B cell (primary cell): ENCODE data around the gene FAHD1. TPM values are rescaled to one million over a fixed set of nuclear protein-coding genes. Genes with fewer than 3 reads are reported as not detected.

Experiments
- ATAC-seq: fragments of 200-7000 bp; cut with Tn5 transposase; one replicate; pipeline ENCODE4 v1.10.0; 2021; ENCODE audit warnings: low read depth, mild to moderate bottlenecking, moderate number of reproducible peaks, moderate library complexity
- CTCF ChIA-PET: fragments of 350-600 bp; sonication (Branson Sonifier 250); formaldehyde crosslinking; loops from one replicate; lab custom pipeline; 2021; ENCODE audit warnings: antibody characterized with exemption, inconsistent platforms; lab: Charles Lee
- POLR2A ChIA-PET: fragments of 350-600 bp; sonication (Branson Sonifier 250); formaldehyde crosslinking; loops from one replicate; lab custom pipeline; 2021; ENCODE audit warnings: antibody characterized with exemption; lab: Charles Lee
- DNase-seq: peaks from one replicate; pipeline ENCODE4 v3.0.0; 2013
- H2AFZ ChIP-seq: 2 replicates; pipeline ENCODE4 v1.6.1; 2012; ENCODE audit warnings: mild to moderate bottlenecking, low read depth, low read length; ENCODE audit not compliant: insufficient read depth, poor library complexity, severe bottlenecking
- H3K27ac ChIP-seq, 2 donors: 1 replicate in 1 of 2; 2 replicates in 1 of 2; pipeline ENCODE4 v1.5.1; 2012 to 2013; ENCODE audit warnings: low read length in 2 of 2, mild to moderate bottlenecking in 2 of 2, moderate library complexity in 1 of 2
- H3K27me3 ChIP-seq, 4 experiments: fragments of 200-600 bp in 1 of 4; sonication (generic) in 1 of 4; replicated peaks in 1 of 4; 1 replicate in 2 of 4; 2 replicates in 2 of 4; pipeline versions ENCODE4 v1.6.1 to v1.7.0; 2013 to 2016; ENCODE audit warnings: low read length in 3 of 4, mild to moderate bottlenecking in 2 of 4, mixed read lengths in 1 of 4, moderate library complexity in 1 of 4; ENCODE audit not compliant: insufficient read depth in 4 of 4, control insufficient read depth in 3 of 4; ENCODE audit errors: control extremely low read depth in 1 of 4
- H3K36me3 ChIP-seq, 2 experiments: replicated peaks in 1 of 2; 1 replicate in 1 of 2; 2 replicates in 1 of 2; pipeline versions ENCODE4 v1.6.1 to v1.7.1; 2013; ENCODE audit warnings: low read length in 1 of 2; ENCODE audit not compliant: insufficient read depth in 2 of 2, control insufficient read depth in 1 of 2; ENCODE audit errors: control extremely low read depth in 1 of 2, extremely low read depth in 1 of 2
- H3K4me1 ChIP-seq, 2 donors: fragments of 200-600 bp in 1 of 2; sonication (generic) in 1 of 2; 1 replicate in 1 of 2; 2 replicates in 1 of 2; pipeline versions ENCODE4 v1.5.1 to v1.6.1; 2013 to 2017; ENCODE audit warnings: low read length in 2 of 2; ENCODE audit not compliant: control insufficient read depth in 2 of 2, insufficient read depth in 2 of 2
- H3K4me2 ChIP-seq: replicated peaks from 2 replicates; pipeline ENCODE3; 2012; ENCODE audit warnings: mild to moderate bottlenecking, low read depth, low read length; ENCODE audit not compliant: poor library complexity, severe bottlenecking
- H3K4me3 ChIP-seq, 5 experiments: fragments of 200-600 bp in 1 of 5; sonication (generic) in 1 of 5; 1 replicate in 3 of 5; 2 replicates in 2 of 5; pipeline versions ENCODE4 v1.5.1 to v1.7.0; 2011 to 2016; ENCODE audit warnings: low read length in 4 of 5, mild to moderate bottlenecking in 4 of 5, low read depth in 2 of 5, control low read depth in 1 of 5, moderate library complexity in 1 of 5; ENCODE audit not compliant: insufficient read depth in 1 of 5; ENCODE audit errors: control extremely low read depth in 1 of 5, extremely low read depth in 1 of 5
- H3K79me2 ChIP-seq: fragments of 200-600 bp; sonication (generic); one replicate; pipeline ENCODE4 v1.6.0; 2016; ENCODE audit warnings: low read length; ENCODE audit not compliant: control insufficient read depth, insufficient read depth
- H3K9ac ChIP-seq: fragments of 200-600 bp; sonication (generic); 2 replicates; pipeline ENCODE4 v1.6.1; 2017; ENCODE audit warnings: mild to moderate bottlenecking, low read length, moderate library complexity
- H3K9me3 ChIP-seq, 3 donors: one replicate each; pipeline versions ENCODE4 v1.6.1 to v1.7.1; 2013; ENCODE audit warnings: low read length in 2 of 3; ENCODE audit not compliant: control insufficient read depth in 2 of 3, insufficient read depth in 1 of 3; ENCODE audit errors: control extremely low read depth in 1 of 3
- H4K20me1 ChIP-seq: 2 replicates; pipeline ENCODE4 v1.6.0; 2012; ENCODE audit warnings: mild to moderate bottlenecking, low read length; ENCODE audit not compliant: insufficient read depth, control insufficient read depth, poor library complexity, severe bottlenecking
- H3K27ac Mint-ChIP-seq: one replicate; pipeline ENCODE4 v1.8.0; 2021; ENCODE audit warnings: mixed read lengths
- H3K27me3 Mint-ChIP-seq: one replicate; pipeline ENCODE4 v1.8.0; 2021; ENCODE audit warnings: mixed read lengths
- H3K4me1 Mint-ChIP-seq: one replicate; pipeline ENCODE4 v1.8.0; 2021; ENCODE audit warnings: mixed read lengths
- H3K4me3 Mint-ChIP-seq: one replicate; pipeline ENCODE4 v1.8.0; 2021; ENCODE audit warnings: mixed read lengths
- H3K9me3 Mint-ChIP-seq: one replicate; pipeline ENCODE4 v1.8.0; 2022; ENCODE audit warnings: mixed read lengths; ENCODE audit not compliant: insufficient read depth
- EZH2 ChIP-seq: IDR thresholded peaks from 2 replicates; pipeline ENCODE4 v1.6.1; 2012; ENCODE audit warnings: borderline replicate concordance, low read depth, mild to moderate bottlenecking, moderate library complexity, low read length; ENCODE audit not compliant: insufficient read depth, poor library complexity, severe bottlenecking
- WGBS: methylation state at CpG from one replicate; pipeline ENCODE4 v1.1.5; 2013; ENCODE audit warnings: missing lambda C conversion rate; ENCODE audit not compliant: insufficient coverage; 5-methylcytosine and 5-hydroxymethylcytosine counted together
- intact Hi-C: fragments of 100-400 bp; cut with micrococcal nuclease; formaldehyde crosslinking; loops from one replicate; pipeline ENCODE4 v1.10.0; 2022
- polyA plus RNA-seq: library from polyadenylated mRNA; depleted of rRNA; stranded (reverse); fragments of >200 nt; gene quantifications from 2 replicates; pipeline ENCODE4 v1.2.3, GENCODE V29; 2012
- total RNA-seq, 2 donors: library from RNA; stranded (reverse); fragments of 120-200 nt in 1 of 2; gene quantifications; 1 replicate in 1 of 2; 2 replicates in 1 of 2; pipeline versions ENCODE4 v1.2.3 to v1.2.4, GENCODE V29; 2013 to 2022
- TF ChIP-seq, protein P1 (sequence below): fragments of 200-600 bp; IDR thresholded peaks from one replicate; pipeline ENCODE4 v1.8.0; 2022; ENCODE audit warnings: antibody characterized with exemption, mild to moderate bottlenecking

The FAHD1 gene
- total and polyA plus RNA-seq, 2 donors (not counting 1 experiment from before 2014, with no cell fraction given) = 11.0 to 14.5 TPM

DNA sequence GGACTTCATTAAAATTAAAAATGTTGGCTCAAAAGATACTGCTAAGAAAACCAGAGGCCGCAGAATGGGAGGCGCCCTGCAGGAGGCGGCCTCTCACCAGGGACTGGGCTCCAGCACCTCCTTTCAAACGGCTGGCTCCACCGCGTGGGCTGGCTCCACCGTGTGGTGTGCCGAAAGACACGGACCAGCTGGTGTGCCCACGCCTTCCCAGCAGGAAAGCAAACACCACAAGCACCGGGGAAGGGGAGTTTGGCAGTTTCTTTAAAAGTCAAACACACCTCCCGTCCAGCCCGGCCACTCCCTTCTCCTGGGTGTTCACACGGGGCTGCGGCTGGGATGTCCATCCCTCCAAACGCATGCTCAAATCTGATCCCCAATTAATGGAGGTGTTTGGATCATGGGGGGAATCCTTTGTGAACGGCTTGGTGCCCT lies 14.3 kb upstream of the FAHD1 start:
- Histone ChIP-seq H3K27ac (no peak overlapping the region), H3K9me3 (peaks cover 0 to 4% (median 0%) of the 10 kb centered on the region in 3 donors), H3K4me1 (no peaks in the 10 kb centered on the region), H3K4me2 (no peak overlapping the region), H3K36me3 (peaks cover 3 to 54% of the 10 kb centered on the region in 2 experiments), H2AFZ (no peak overlapping the region), H3K79me2 (no peaks in the 10 kb centered on the region), H3K9ac (no peak overlapping the region), H3K4me3 (no peak overlapping the region), H4K20me1 (peaks cover 13% of the 10 kb centered on the region), H3K27me3 (no peaks in the 10 kb centered on the region)
- ATAC-seq = peak; percentile 49
- Mint-ChIP-seq H3K27ac (no peak overlapping the region), H3K9me3 (no peaks in the 10 kb centered on the region), H3K4me3 (no peak overlapping the region), H3K27me3 (no peaks in the 10 kb centered on the region), H3K4me1 (no peaks in the 10 kb centered on the region)
- no peak for TF ChIP-seq EZH2
- TF ChIP-seq, protein P1, sequence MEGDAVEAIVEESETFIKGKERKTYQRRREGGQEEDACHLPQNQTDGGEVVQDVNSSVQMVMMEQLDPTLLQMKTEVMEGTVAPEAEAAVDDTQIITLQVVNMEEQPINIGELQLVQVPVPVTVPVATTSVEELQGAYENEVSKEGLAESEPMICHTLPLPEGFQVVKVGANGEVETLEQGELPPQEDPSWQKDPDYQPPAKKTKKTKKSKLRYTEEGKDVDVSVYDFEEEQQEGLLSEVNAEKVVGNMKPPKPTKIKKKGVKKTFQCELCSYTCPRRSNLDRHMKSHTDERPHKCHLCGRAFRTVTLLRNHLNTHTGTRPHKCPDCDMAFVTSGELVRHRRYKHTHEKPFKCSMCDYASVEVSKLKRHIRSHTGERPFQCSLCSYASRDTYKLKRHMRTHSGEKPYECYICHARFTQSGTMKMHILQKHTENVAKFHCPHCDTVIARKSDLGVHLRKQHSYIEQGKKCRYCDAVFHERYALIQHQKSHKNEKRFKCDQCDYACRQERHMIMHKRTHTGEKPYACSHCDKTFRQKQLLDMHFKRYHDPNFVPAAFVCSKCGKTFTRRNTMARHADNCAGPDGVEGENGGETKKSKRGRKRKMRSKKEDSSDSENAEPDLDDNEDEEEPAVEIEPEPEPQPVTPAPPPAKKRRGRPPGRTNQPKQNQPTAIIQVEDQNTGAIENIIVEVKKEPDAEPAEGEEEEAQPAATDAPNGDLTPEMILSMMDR = no peak
- intact Hi-C loops = no loop called here
- CTCF ChIA-PET = no interaction called here
- POLR2A ChIA-PET = no interaction called here
- no peak for DNase-seq
- WGBS = 25% methylated on average over 4 of the region's 17 CpGs

DNA sequence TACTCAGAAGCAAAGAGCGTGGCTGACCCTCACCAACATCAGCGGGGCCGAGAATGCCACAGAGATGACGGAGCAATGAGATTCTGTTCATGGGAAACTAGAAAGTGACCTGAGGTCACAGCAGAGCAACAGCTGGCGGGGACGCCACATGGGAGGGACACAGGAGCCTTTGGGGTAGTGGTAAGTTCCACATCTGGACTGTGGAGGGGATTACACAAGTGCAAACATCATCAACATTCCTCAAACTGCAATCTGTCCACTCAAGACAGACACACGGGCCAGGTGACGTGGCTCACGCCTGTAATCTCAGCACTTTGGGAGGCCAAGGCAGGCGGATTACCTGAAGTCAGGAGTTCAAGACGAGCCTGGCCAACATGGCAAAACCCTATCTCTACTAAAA lies 11.5 kb upstream of the FAHD1 start:
- Mint-ChIP-seq H3K9me3 (no peaks in the 10 kb centered on the region), H3K4me1 (no peaks in the 10 kb centered on the region), H3K27ac (no peak overlapping the region), H3K27me3 (no peaks in the 10 kb centered on the region), H3K4me3 (no peak overlapping the region)
- ATAC-seq (no peak), DNase-seq (no peak)
- 96% methylated on average over 5 of the region's 11 CpGs for WGBS
- TF ChIP-seq, protein P1 = no peak
- no peak for TF ChIP-seq EZH2
- no peaks in the 10 kb centered on the region for H3K4me1 ChIP-seq
- H3K4me3 ChIP-seq = no peak overlapping the region
- H3K9me3 ChIP-seq = no peaks in the 10 kb centered on the region
- CTCF ChIA-PET = no interaction called here
- H3K4me2 ChIP-seq = no peak overlapping the region
- H2AFZ ChIP-seq = no peak overlapping the region
- POLR2A ChIA-PET = no interaction called here
- H3K27ac ChIP-seq = no peak overlapping the region
- peaks cover 17% of the 10 kb centered on the region for H4K20me1 ChIP-seq
- peaks cover 2 to 53% of the 10 kb centered on the region in 2 experiments for H3K36me3 ChIP-seq
- intact Hi-C loops = no loop called here
- peaks cover 6% of the 10 kb centered on the region for H3K79me2 ChIP-seq
- no peak overlapping the region for H3K9ac ChIP-seq
- no peaks in the 10 kb centered on the region for H3K27me3 ChIP-seq
